DOHH2 (cell line): ENCODE measurements around the gene AKAP8L.

ENCODE experiments used
- CTCF ChIP-seq: fragments of 200-600 bp; sonication (generic); IDR thresholded peaks from one replicate; pipeline ENCODE4 v1.5.1; 2014; ENCODE audit warnings: antibody characterized with exemption, mild to moderate bottlenecking, low read depth, low read length; ENCODE audit not compliant: poor library complexity, severe bottlenecking
- EZH2phosphoT487 ChIP-seq: fragments of 200-600 bp; sonication (generic); IDR thresholded peaks from 2 replicates; pipeline ENCODE4 v1.6.1; 2017; ENCODE audit warnings: borderline replicate concordance, mild to moderate bottlenecking, antibody characterized with exemption, low read length, moderate library complexity, mixed read lengths

- TF ChIP-seq CTCF (no peak), EZH2phosphoT487 (no peak)
Observed at GRCh38 chr19:15358918-15359317, 59.9 kb downstream of the AKAP8L start.
